Caco-2 (cell line): ENCODE results near the gene UBE2L6. TPM values are rescaled to one million over a fixed set of nuclear protein-coding genes. Genes with fewer than 3 reads are reported as not detected.

Source experiments
- BruUV-seq: library from RNA; stranded (reverse); fragments of 400-500 nt; replicated peaks from 2 replicates; lab custom pipeline; 2021; lab: Mats Ljungman, UMichigan
- CTCF ChIA-PET: fragments of 300-600 bp; sonication (Branson Sonifier 250); formaldehyde crosslinking; loops from one replicate; lab custom pipeline; 2022; ENCODE audit warnings: antibody characterized with exemption; lab: Charles Lee
- POLR2A ChIA-PET: fragments of 300-600 bp; sonication (Branson Sonifier 250); formaldehyde crosslinking; loops from one replicate; lab custom pipeline; 2022; ENCODE audit warnings: antibody characterized with exemption; lab: Charles Lee
- DNase-seq, 2 experiments: peaks; one replicate each; pipeline versions ENCODE4 v3.0.0 to v3.0.0-alpha.2; 2020 to 2022
- H3K27me3 ChIP-seq: replicated peaks from 2 replicates; pipeline ENCODE4 v1.6.0; 2011; ENCODE audit warnings: low read length; ENCODE audit not compliant: control insufficient read depth, insufficient read depth
- H3K36me3 ChIP-seq: 2 replicates; pipeline ENCODE4 v1.5.1; 2011; ENCODE audit warnings: low read length; ENCODE audit not compliant: control insufficient read depth, insufficient read depth
- H3K4me1 ChIP-seq: fragments of 250-450 bp; sonication (Bioruptor Pico); 2 replicates; pipeline ENCODE4 v1.5.1; 2020; ENCODE audit warnings: mild to moderate bottlenecking
- H3K4me3 ChIP-seq: 2 replicates; pipeline ENCODE4 v1.5.1; 2011; ENCODE audit warnings: low read depth, mild to moderate bottlenecking, control low read depth, low read length
- H3K9me3 ChIP-seq: fragments of 250-450 bp; sonication (Bioruptor Pico); 2 replicates; pipeline ENCODE4 v1.5.1; 2020; ENCODE audit warnings: mild to moderate bottlenecking, moderate library complexity
- H3K27ac Mint-ChIP-seq: one replicate; pipeline ENCODE4 v1.8.0; 2022; ENCODE audit warnings: mixed read lengths; ENCODE audit not compliant: unreplicated experiment
- H3K27me3 Mint-ChIP-seq: one replicate; pipeline ENCODE4 v1.8.0; 2022; ENCODE audit warnings: mixed read lengths; ENCODE audit not compliant: insufficient read depth, unreplicated experiment
- H3K36me3 Mint-ChIP-seq: one replicate; pipeline ENCODE4 v1.8.0; 2022; ENCODE audit warnings: mild to moderate bottlenecking, mixed read lengths; ENCODE audit not compliant: insufficient read depth, unreplicated experiment
- H3K4me1 Mint-ChIP-seq: one replicate; pipeline ENCODE4 v1.8.0; 2022; ENCODE audit warnings: low read depth, mixed read lengths; ENCODE audit not compliant: unreplicated experiment
- H3K4me3 Mint-ChIP-seq: one replicate; pipeline ENCODE4 v1.8.0; 2022; ENCODE audit warnings: mild to moderate bottlenecking, moderate library complexity, mixed read lengths; ENCODE audit not compliant: unreplicated experiment
- H3K9me3 Mint-ChIP-seq: one replicate; pipeline ENCODE4 v1.8.0; 2022; ENCODE audit warnings: mixed read lengths; ENCODE audit not compliant: unreplicated experiment
- CTCF ChIP-seq, 2 experiments: fragments of 200-600 bp in 1 of 2; IDR thresholded peaks; 1 replicate in 1 of 2; 2 replicates in 1 of 2; pipeline versions ENCODE4 v1.5.1 to v1.8.0; 2011 to 2022; ENCODE audit warnings: antibody characterized with exemption in 1 of 2, control low read depth in 1 of 2, inconsistent platforms in 1 of 2, low read depth in 1 of 2, low read length in 1 of 2, mild to moderate bottlenecking in 1 of 2, moderate library complexity in 1 of 2; ENCODE audit not compliant: insufficient read depth in 1 of 2, severe bottlenecking in 1 of 2, unreplicated experiment in 1 of 2
- intact Hi-C: fragments of 100-400 bp; cut with micrococcal nuclease; formaldehyde crosslinking; loops from one replicate; pipeline ENCODE4 v1.10.0; 2022; ENCODE audit not compliant: unreplicated experiment
- total RNA-seq: library from RNA; stranded (reverse); gene quantifications from 2 replicates; pipeline ENCODE4 v1.2.3, GENCODE V29; 2022

The UBE2L6 gene
- total RNA-seq, 1 experiment from 2014 or later, result 20.2 TPM

GRCh38 chr11:57596266-57596885 lies 28.9 kb upstream of the UBE2L6 start:
- Histone ChIP-seq H3K36me3 (no peaks in the 10 kb centered on the region), H3K27me3 (no peaks in the 10 kb centered on the region), H3K9me3 (no peaks in the 10 kb centered on the region), H3K4me1 (peaks cover 12% of the 10 kb centered on the region), H3K4me3 (no peak overlapping the region)
- intact Hi-C loops, result no loop called here
- ChIA-PET POLR2A (no interaction called here), CTCF (no interaction called here)
- H3K27me3 Mint-ChIP-seq, result no peaks in the 10 kb centered on the region
- no peak overlapping the region for H3K27ac Mint-ChIP-seq
- no TSS peak for BruUV-seq
- no peak for DNase-seq
- no peak for TF ChIP-seq CTCF (IDR thresholded peaks at IDR 0.05; ENCODE audit: insufficient read depth in 1 of 2, low read depth in 1 of 2, low read length in 1 of 2, severe bottlenecking in 1 of 2, unreplicated experiment in 1 of 2)
- no peaks in the 10 kb centered on the region for H3K9me3 Mint-ChIP-seq
- no peak overlapping the region for H3K4me3 Mint-ChIP-seq
- H3K4me1 Mint-ChIP-seq, result peaks cover 13% of the 10 kb centered on the region
- no peaks in the 10 kb centered on the region for H3K36me3 Mint-ChIP-seq

GRCh38 chr11:57588046-57588710 lies 20.7 kb upstream of the UBE2L6 start:
- intact Hi-C loops, result no loop called here
- Mint-ChIP-seq H3K36me3 (no peaks in the 10 kb centered on the region), H3K4me3 (no peak overlapping the region), H3K4me1 (no peaks in the 10 kb centered on the region), H3K27me3 (no peaks in the 10 kb centered on the region), H3K27ac (no peak overlapping the region), H3K9me3 (no peaks in the 10 kb centered on the region)
- BruUV-seq, result no TSS peak
- Histone ChIP-seq H3K36me3 (no peaks in the 10 kb centered on the region), H3K9me3 (no peaks in the 10 kb centered on the region; the same call in none of the 2 replicates), H3K4me3 (no peak overlapping the region), H3K4me1 (0 out of 2 replicates have a peak, but pooled peaks cover 5% of the 10 kb centered on the region), H3K27me3 (no peaks in the 10 kb centered on the region)
- TF ChIP-seq CTCF (IDR thresholded peaks at IDR 0.05; ENCODE audit: insufficient read depth in 1 of 2, low read depth in 1 of 2, low read length in 1 of 2, severe bottlenecking in 1 of 2, unreplicated experiment in 1 of 2), result no peak
- DNase-seq, result no peak
- ChIA-PET CTCF (no interaction called here), POLR2A (no interaction called here)

DNA sequence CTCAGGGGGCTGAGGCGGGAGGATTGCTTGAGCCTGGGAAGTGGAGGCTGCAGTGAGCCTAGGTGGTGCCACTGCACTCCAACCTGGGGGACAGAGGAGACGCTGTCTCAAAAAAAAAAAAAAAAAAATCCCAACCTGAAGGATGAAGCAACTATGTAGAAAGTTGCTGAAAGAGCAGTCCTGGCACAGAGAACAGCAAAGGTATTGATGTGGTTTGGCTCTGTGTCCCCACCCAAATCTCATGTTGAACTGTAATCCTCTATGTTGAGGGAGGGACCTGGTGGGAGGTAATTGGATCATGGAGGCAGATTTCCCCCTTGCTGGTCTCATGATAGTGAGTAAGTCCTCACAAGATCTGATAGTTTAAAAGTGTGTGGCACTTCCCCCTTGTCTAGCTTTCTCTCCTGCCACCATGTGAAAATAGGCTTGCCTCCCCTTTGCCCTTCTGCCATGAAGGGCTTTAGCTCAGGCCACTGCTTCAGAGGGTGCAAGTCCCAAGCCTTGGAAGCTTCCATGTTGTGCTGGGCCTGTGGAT lies 19.3 kb upstream of the UBE2L6 start:
- CTCF ChIA-PET, result no interaction called here
- no peaks in the 10 kb centered on the region; the same call in none of the 2 replicates for H3K9me3 ChIP-seq
- Mint-ChIP-seq H3K4me3 (no peak overlapping the region), H3K27ac (no peak overlapping the region), H3K27me3 (no peaks in the 10 kb centered on the region), H3K4me1 (no peaks in the 10 kb centered on the region), H3K36me3 (no peaks in the 10 kb centered on the region), H3K9me3 (no peaks in the 10 kb centered on the region)
- no peaks in the 10 kb centered on the region for H3K27me3 ChIP-seq
- H3K4me1 ChIP-seq, result 0 out of 2 replicates have a peak, but pooled peaks cover 5% of the 10 kb centered on the region
- no peaks in the 10 kb centered on the region for H3K36me3 ChIP-seq
- intact Hi-C loops, result no loop called here
- no peak for DNase-seq
- POLR2A ChIA-PET, result no interaction called here
- no peak for TF ChIP-seq CTCF (IDR thresholded peaks at IDR 0.05; ENCODE audit: insufficient read depth in 1 of 2, low read depth in 1 of 2, low read length in 1 of 2, severe bottlenecking in 1 of 2, unreplicated experiment in 1 of 2)
- no peak overlapping the region for H3K4me3 ChIP-seq
- no TSS peak for BruUV-seq
